Stimulated activated naive B cell treated with anti-CD40 and anti-IgM and Interleukin-4, amounts not matched to agents 10 μg/mL and 1 μg/mL and 100 μg/mL, for 72 hours (primary cell): ENCODE data around the gene SLC4A11.

Experiments
- ATAC-seq, 2 donors: fragments of 150-1000 bp; cut with Tn5 transposase; replicated peaks; 2 replicates each; pipeline ENCODE4 v1.10.0; 2021; ENCODE audit warnings: moderate library complexity in 1 of 2
- DNase-seq: peaks from one replicate; pipeline ENCODE4 v3.0.0; 2021
- H3K27ac Mint-ChIP-seq: one replicate; pipeline ENCODE4 v1.8.0; 2022; ENCODE audit warnings: mild to moderate bottlenecking, mixed read lengths
- H3K27me3 Mint-ChIP-seq, 2 donors: one replicate each; pipeline ENCODE4 v1.8.0; 2022; ENCODE audit warnings: mixed read lengths in 2 of 2
- H3K36me3 Mint-ChIP-seq, 2 donors: one replicate each; pipeline ENCODE4 v1.8.0; 2022; ENCODE audit warnings: mixed read lengths in 2 of 2, mild to moderate bottlenecking in 1 of 2
- H3K4me1 Mint-ChIP-seq, 2 donors: one replicate each; pipeline ENCODE4 v1.8.0; 2022; ENCODE audit warnings: mixed read lengths in 2 of 2, mild to moderate bottlenecking in 1 of 2
- H3K4me3 Mint-ChIP-seq, 2 donors: one replicate each; pipeline ENCODE4 v1.8.0; 2022; ENCODE audit warnings: mild to moderate bottlenecking in 2 of 2, mixed read lengths in 2 of 2, moderate library complexity in 1 of 2
- H3K9me3 Mint-ChIP-seq, 2 donors: one replicate each; pipeline ENCODE4 v1.8.0; 2022; ENCODE audit warnings: mixed read lengths in 2 of 2, mild to moderate bottlenecking in 1 of 2

SLC4A11 gene

DNA sequence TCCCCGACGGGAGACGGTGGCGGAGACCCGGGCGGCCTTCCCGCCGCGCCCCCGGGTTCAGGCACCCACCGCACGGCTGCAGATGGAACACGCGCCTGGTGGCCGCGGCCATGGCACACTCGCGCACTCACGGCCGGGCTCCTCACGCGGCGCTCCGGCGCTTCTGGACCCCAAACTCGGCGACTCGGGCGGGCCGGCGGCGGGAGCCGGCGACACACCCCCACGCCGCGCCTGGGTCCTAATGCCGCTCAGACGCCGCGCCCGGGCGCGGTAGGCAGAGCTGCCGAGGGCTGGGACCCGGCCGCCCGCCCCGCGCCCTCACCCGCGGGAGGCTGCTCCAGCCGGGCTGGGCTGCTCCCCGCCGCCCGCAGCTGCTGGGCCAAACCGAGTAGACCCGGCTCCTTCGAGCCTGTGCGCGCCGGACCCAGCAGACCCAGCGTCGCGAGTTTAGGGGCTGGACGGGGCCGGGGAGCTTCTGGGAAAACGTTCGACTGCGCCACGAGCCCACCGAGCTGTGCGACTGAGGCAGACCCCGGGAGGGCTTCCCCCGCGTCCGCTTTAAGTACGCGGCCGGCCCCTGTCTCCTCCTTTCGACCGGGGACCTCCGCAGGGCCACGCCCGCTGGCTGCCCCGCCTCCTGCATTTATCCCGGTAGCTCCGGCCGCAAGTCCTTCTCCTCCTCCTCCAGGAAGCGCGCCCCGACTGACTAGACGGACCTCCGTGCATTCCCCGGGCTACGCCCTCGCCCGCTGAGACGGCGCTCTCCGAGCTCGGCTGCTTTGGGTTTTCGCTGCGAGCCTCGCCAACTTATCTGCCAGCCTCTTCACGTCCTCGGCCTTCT lies at the start of gene SLC4A11:
TSS of gene SLC4A11 (minus strand) at position 165 of the 841 bp plus-strand sequence. CDS start at position 112, 53 bp downstream.
- Mint-ChIP-seq H3K4me1 (peaks cover 8 to 22% of the 10 kb centered on the region in 2 donors), H3K36me3 (no peaks in the 10 kb centered on the region), H3K27me3 (peaks cover 64 to 79% of the 10 kb centered on the region in 2 donors), H3K4me3 (peak within 1 kb of the TSS; percentile 88 to 92), H3K27ac (peak within 1 kb of the TSS; percentile 84), H3K9me3 (no peaks in the 10 kb centered on the region)
- DNase-seq (no peak), ATAC-seq (peak; percentile 69 to 74)

- H3K4me3 Mint-ChIP-seq, result no peak overlapping the region
- DNase-seq, result no peak
- no peak overlapping the region for H3K27ac Mint-ChIP-seq
- peaks cover 5 to 13% of the 10 kb centered on the region in 2 donors for H3K36me3 Mint-ChIP-seq
- H3K9me3 Mint-ChIP-seq, result no peaks in the 10 kb centered on the region
- H3K4me1 Mint-ChIP-seq, result no peaks in the 10 kb centered on the region
- no peak for ATAC-seq
- H3K27me3 Mint-ChIP-seq, result no peaks in the 10 kb centered on the region
Observed at GRCh38 chr20:3283222-3283820, 44.3 kb upstream of the SLC4A11 start.

- H3K4me3 Mint-ChIP-seq, result no peak overlapping the region
- no peak for ATAC-seq
Observed at GRCh38 chr20:3282271-3283221, 43.6 kb upstream of the SLC4A11 start.

DNA sequence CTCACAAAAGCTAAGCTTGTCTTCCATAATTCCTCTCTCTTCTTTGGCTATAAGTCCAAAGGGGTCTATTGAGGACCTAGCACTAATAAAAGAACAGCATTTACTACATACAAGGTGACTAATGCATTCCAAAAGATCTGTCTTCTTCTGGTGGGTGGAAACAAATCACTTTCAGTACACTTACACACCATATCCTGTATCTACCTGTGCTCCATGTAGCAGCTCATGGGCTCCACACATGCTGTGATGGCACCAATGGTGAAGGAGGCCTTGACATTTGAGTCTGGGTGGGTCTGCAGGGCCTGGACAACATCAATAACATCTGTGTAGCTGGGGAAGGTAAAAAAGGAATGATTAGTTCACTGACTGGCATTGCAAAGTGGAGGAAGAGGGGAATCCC lies 42.4 kb upstream of the SLC4A11 start:
- H3K9me3 Mint-ChIP-seq, result no peaks in the 10 kb centered on the region
- no peaks in the 10 kb centered on the region for H3K27me3 Mint-ChIP-seq
- DNase-seq (no peak), ATAC-seq (no peak)
- H3K4me1 Mint-ChIP-seq, result peaks cover 0 to 7% of the 10 kb centered on the region in 2 donors
- no peak overlapping the region for H3K27ac Mint-ChIP-seq
- H3K4me3 Mint-ChIP-seq, result no peak overlapping the region
- H3K36me3 Mint-ChIP-seq, result peaks cover 0 to 17% of the 10 kb centered on the region in 2 donors

More at GRCh38 chr20:3282271-3283221, 43.6 kb upstream of the SLC4A11 start:
- Mint-ChIP-seq H3K36me3 (peaks cover 5 to 17% of the 10 kb centered on the region in 2 donors), H3K9me3 (no peaks in the 10 kb centered on the region), H3K27ac (no peak overlapping the region), H3K4me1 (no peaks in the 10 kb centered on the region), H3K27me3 (no peaks in the 10 kb centered on the region)
- DNase-seq, result no peak

DNA sequence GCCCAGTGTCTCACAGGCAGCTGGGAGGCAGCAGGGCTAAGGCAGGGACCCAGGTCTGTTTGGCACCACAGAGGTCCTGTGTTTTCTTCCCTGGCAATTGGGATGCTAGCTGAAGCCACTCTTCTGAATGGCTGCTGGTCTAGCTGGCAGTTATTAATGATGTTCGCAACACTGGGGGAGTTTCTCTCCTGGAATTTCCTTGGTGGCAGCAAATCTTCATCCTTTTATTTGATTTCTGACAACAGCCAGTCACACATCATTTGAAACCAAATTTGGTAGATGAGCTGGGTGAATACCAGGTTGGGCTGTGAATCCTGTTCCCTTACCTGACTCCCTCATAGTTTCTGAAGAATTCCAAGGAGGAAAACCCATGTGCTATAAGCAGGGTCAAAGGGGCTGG lies 40.8 kb upstream of the SLC4A11 start:
- DNase-seq, result no peak
- H3K4me1 Mint-ChIP-seq, result peaks cover 2 to 11% of the 10 kb centered on the region in 2 donors
- no peak overlapping the region for H3K27ac Mint-ChIP-seq
- no peak overlapping the region for H3K4me3 Mint-ChIP-seq
- no peak for ATAC-seq
- no peaks in the 10 kb centered on the region for H3K27me3 Mint-ChIP-seq
- peaks cover 0 to 17% of the 10 kb centered on the region in 2 donors for H3K36me3 Mint-ChIP-seq
- no peaks in the 10 kb centered on the region for H3K9me3 Mint-ChIP-seq

DNA sequence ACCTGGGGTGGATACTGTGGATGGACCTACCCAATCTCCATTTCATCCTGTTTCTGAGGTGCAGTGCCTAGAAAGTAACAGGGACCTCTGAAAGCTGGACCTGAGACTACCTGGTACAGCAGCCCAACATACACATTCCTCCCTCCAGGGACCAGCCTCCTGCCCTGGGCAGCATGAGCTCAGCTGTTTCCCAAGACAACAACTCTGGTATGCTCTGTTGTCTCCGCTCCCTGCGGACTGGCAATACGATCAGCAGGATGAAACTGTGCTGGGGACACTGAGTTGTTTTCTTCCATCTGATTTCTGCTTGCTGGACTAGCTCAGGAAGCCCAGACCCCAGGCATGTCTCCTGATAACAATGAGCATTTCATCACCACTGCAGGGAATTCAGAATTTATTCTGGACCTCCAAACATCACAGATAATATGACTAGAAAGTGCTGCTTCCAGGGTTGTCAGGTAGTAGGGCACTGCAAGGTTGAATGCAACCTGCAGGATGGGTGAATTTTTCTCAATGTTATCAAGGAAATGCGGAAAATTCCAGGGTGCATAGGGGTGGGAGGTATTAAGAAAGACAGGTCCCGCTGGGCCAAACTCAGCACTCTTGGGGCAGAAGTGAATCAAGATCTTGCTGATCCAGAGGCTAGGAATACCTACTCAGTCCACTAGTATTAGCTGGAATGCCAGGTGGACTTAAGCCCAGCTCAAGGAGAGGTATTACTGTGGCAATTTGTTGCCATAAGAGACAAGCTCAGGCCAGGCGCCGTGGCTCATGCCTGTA lies 38.9 kb upstream of the SLC4A11 start:
- DNase-seq, result no peak
- Mint-ChIP-seq H3K27me3 (no peaks in the 10 kb centered on the region), H3K9me3 (no peaks in the 10 kb centered on the region), H3K4me1 (peaks cover 2 to 11% of the 10 kb centered on the region in 2 donors), H3K36me3 (peaks cover 0 to 17% of the 10 kb centered on the region in 2 donors), H3K4me3 (no peak overlapping the region), H3K27ac (no peak overlapping the region)
- no peak for ATAC-seq

GRCh38 chr20:3276680-3277015 lies 37.7 kb upstream of the SLC4A11 start:
- no peak for DNase-seq
- no peaks in the 10 kb centered on the region for H3K27me3 Mint-ChIP-seq
- peak; percentile 34 to 39 for ATAC-seq
- no peaks in the 10 kb centered on the region for H3K9me3 Mint-ChIP-seq
- H3K4me1 Mint-ChIP-seq, result peaks cover 2 to 11% of the 10 kb centered on the region in 2 donors
- H3K36me3 Mint-ChIP-seq, result peaks cover 0 to 20% of the 10 kb centered on the region in 2 donors
- H3K27ac Mint-ChIP-seq, result peak overlapping the region; percentile 14
- no peak overlapping the region for H3K4me3 Mint-ChIP-seq

DNA sequence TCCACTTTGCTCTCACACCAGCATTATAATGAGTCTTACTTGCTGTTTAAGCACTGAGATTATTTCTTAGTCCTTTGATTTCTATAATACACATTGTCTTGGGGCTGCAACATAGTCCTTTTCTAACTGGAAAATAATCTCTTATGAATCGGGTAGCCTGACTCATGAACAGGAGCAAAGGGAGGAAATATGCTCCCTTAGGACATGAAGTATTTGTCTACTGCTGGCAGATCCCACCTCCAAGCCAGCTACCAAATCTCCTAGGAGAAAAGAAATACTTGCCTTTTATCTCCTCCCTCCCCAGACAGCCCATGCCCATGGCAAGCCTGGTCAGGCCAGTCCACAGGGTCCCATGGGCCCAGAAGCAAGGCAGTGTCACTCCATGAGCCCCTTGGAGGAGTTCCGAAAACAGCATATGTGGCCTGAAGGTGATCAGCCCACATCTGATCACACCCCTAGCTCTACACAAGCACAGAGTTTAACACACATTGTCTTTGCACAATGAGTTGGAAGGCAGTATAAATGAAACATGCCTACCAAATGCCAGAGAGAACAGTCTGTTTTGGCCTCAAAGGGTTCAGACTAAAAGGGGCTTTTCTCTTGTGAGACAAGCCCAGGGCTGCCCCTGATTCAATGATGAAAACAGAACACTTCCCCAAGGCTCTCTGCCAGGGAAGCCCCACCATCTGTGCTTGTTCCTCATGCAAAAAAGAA lies 37.1 kb upstream of the SLC4A11 start:
- H3K4me3 Mint-ChIP-seq, result no peak overlapping the region
- H3K4me1 Mint-ChIP-seq, result peaks cover 2 to 11% of the 10 kb centered on the region in 2 donors
- ATAC-seq (peak; percentile 67 to 74), DNase-seq (no peak)
- H3K27me3 Mint-ChIP-seq, result no peaks in the 10 kb centered on the region
- no peaks in the 10 kb centered on the region for H3K9me3 Mint-ChIP-seq
- H3K36me3 Mint-ChIP-seq, result peaks cover 0 to 16% of the 10 kb centered on the region in 2 donors
- H3K27ac Mint-ChIP-seq, result peak overlapping the region; percentile 14

- Mint-ChIP-seq H3K36me3 (peaks cover 2 to 20% of the 10 kb centered on the region in 2 donors), H3K27ac (no peak overlapping the region), H3K9me3 (no peaks in the 10 kb centered on the region), H3K4me3 (no peak overlapping the region), H3K4me1 (peaks cover 2 to 11% of the 10 kb centered on the region in 2 donors), H3K27me3 (no peaks in the 10 kb centered on the region)
- no peak for ATAC-seq
- no peak for DNase-seq
Observed at GRCh38 chr20:3275064-3275935, 36.3 kb upstream of the SLC4A11 start.

DNA sequence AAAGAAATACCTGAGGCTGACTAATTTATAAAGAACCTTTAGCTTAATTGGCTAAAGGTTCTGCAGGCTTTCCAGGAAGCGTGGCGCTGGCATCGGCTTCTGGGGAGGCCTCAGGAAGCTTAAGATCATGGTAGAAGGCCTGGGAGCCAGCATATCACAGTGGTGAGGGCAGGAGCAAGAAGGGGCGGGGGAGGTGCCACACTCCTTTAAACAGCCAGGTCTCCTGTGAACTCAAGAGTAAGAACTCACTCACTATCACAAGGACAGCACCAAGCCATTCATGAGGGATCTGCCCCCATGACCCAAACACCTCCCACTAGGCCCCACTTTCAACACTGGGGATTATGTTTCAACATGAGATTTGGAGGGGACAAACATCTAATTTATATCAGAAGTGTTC lies 34.4 kb upstream of the SLC4A11 start:
- Mint-ChIP-seq H3K4me3 (no peak overlapping the region), H3K9me3 (no peaks in the 10 kb centered on the region), H3K36me3 (peaks cover 5 to 19% of the 10 kb centered on the region in 2 donors), H3K4me1 (peaks cover 2 to 11% of the 10 kb centered on the region in 2 donors), H3K27ac (no peak overlapping the region), H3K27me3 (no peaks in the 10 kb centered on the region)
- no peak for DNase-seq
- ATAC-seq, result no peak

GRCh38 chr20:3270051-3270450 lies 31.1 kb upstream of the SLC4A11 start:
- ATAC-seq (no peak), DNase-seq (no peak)
- Mint-ChIP-seq H3K27me3 (no peaks in the 10 kb centered on the region), H3K4me3 (no peak overlapping the region), H3K27ac (no peak overlapping the region), H3K9me3 (no peaks in the 10 kb centered on the region), H3K4me1 (no peaks in the 10 kb centered on the region), H3K36me3 (peaks cover 5 to 15% of the 10 kb centered on the region in 2 donors)

DNA sequence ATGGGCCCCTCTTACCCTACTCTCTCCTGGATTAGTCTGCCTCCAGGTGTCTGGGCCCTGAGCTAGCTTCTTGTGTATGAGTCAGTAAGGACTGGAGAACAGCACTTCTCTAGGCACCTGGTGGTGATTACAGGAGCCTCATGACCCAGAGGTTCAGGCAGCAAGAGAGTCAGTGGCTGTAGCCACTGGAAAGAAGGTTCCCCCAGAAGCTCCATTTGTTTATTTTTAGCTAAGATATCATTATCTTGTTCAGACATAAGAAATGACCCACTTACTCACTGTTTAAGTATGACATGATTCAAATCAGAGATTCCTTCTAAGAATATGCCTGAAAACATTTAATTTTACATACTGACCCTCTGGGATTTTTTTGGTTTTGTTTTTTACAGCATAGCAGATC lies 23.6 kb upstream of the SLC4A11 start:
- no peaks in the 10 kb centered on the region for H3K4me1 Mint-ChIP-seq
- DNase-seq, result no peak
- H3K27me3 Mint-ChIP-seq, result no peaks in the 10 kb centered on the region
- no peak overlapping the region for H3K27ac Mint-ChIP-seq
- no peak overlapping the region for H3K4me3 Mint-ChIP-seq
- no peaks in the 10 kb centered on the region for H3K9me3 Mint-ChIP-seq
- no peak for ATAC-seq
- peaks cover 14 to 34% of the 10 kb centered on the region in 2 donors for H3K36me3 Mint-ChIP-seq
